ENCODE measurements around the gene PAPLN.

GRCh38 chr14:73238424-73238852, 1.1 kb downstream of the PAPLN start:
- no peak for TF ChIP-seq EZH2 (IDR thresholded peaks at IDR 0.05)
- no peak for TF ChIP-seq POLR2AphosphoS5 (IDR thresholded peaks at IDR 0.05; ENCODE audit: borderline replicate concordance, low read depth, low read length)
- no peak for TF ChIP-seq FOXP2 (optimal IDR thresholded peaks at IDR 0.05; ENCODE audit: control extremely low read depth, extremely low read length, insufficient read depth)

Data from SK-N-MC (cell line).